ENCODE measurements around the gene CHD9.

DNA sequence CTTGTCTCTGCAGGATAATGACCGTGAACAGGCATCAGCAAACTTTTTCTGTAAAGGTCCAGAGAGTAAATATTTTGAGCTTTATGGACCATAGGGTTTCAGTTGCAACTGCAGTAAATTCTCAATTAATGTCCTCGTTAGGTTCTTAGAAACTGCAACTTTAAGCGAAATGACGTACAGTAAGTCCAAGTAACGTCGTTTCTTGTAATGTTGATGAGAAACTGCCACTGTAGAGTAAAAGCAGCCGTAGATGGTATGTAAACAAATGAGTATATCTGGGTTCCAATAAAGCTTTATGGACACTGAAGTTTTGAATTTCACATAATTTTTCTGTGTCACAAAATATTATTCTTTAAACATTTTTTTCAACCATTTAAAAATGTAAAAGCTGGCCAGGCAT, 4.9 kb downstream of the CHD9 start:
- no peak for TF ChIP-seq POLR2A (IDR thresholded peaks at IDR 0.05)
- TF ChIP-seq CTCF (IDR thresholded peaks at IDR 0.05): no peak
- peak; percentile 68 to 91 (median 80) for TF ChIP-seq POLR2AphosphoS5 (IDR thresholded peaks at IDR 0.05)

Data from sigmoid colon (tissue), 4 donors.